HG03175 (cell line): Measurements from ENCODE around the gene XRN2.
A peak's percentile ranks its signal among the peaks of the same experiment; 100 is the strongest.

Experiments used
- ATAC-seq: cut with Tn5 transposase; IDR thresholded peaks from one replicate; pipeline ENCODE4 v1.9.1; 2021; ENCODE audit warnings: mild to moderate bottlenecking, moderate library complexity; ENCODE audit not compliant: unreplicated experiment

Gene XRN2

GRCh38 chr20:21303061-21303871, at the start of gene XRN2:
TSS of gene XRN2 (plus strand) at chr20:21303331. CDS start at chr20:21303399, 68 bp downstream.
- ATAC-seq, result peak; percentile 95

- no peak for ATAC-seq
These were observed 45.9 kb upstream of the XRN2 start for GRCh38 chr20:21257192-21257591.

- ATAC-seq, result no peak
These were observed 44.7 kb upstream of the XRN2 start for GRCh38 chr20:21258411-21258810.

- no peak for ATAC-seq
These were observed 43.8 kb upstream of the XRN2 start for GRCh38 chr20:21259346-21259745.

GRCh38 chr20:21262812-21263211, 40.3 kb upstream of the XRN2 start:
- no peak for ATAC-seq

GRCh38 chr20:21265261-21266190, 37.6 kb upstream of the XRN2 start:
- ATAC-seq, result no peak

- no peak for ATAC-seq
These were observed 37.0 kb upstream of the XRN2 start for GRCh38 chr20:21266191-21266536.

- ATAC-seq, result no peak
These were observed 33.4 kb upstream of the XRN2 start for GRCh38 chr20:21269772-21270171.

GRCh38 chr20:21270806-21271205, 32.3 kb upstream of the XRN2 start:
- ATAC-seq, result no peak

- ATAC-seq, result peak; percentile 45
These were observed 30.9 kb upstream of the XRN2 start for GRCh38 chr20:21272279-21272678.

GRCh38 chr20:21272679-21273078, 30.5 kb upstream of the XRN2 start:
- peak; percentile 48 for ATAC-seq

- ATAC-seq, result no peak
These were observed 29.3 kb upstream of the XRN2 start for GRCh38 chr20:21273755-21274386.

- no peak for ATAC-seq
These were observed 24.3 kb upstream of the XRN2 start for GRCh38 chr20:21278829-21279228.

GRCh38 chr20:21279706-21280521, 23.2 kb upstream of the XRN2 start:
- ATAC-seq, result no peak

- no peak for ATAC-seq
These were observed 22.6 kb upstream of the XRN2 start for GRCh38 chr20:21280522-21281016.

- no peak for ATAC-seq
These were observed 16.4 kb upstream of the XRN2 start for GRCh38 chr20:21286775-21287174.

GRCh38 chr20:21288587-21289370, 14.4 kb upstream of the XRN2 start:
- ATAC-seq, result no peak

- no peak for ATAC-seq
These were observed 13.5 kb upstream of the XRN2 start for GRCh38 chr20:21289651-21290050.

GRCh38 chr20:21291026-21291425, 12.1 kb upstream of the XRN2 start:
- no peak for ATAC-seq

GRCh38 chr20:21294755-21295154, 8.4 kb upstream of the XRN2 start:
- ATAC-seq, result no peak
